ENCODE results near the gene TMEM125.

TMEM125 gene

DNA sequence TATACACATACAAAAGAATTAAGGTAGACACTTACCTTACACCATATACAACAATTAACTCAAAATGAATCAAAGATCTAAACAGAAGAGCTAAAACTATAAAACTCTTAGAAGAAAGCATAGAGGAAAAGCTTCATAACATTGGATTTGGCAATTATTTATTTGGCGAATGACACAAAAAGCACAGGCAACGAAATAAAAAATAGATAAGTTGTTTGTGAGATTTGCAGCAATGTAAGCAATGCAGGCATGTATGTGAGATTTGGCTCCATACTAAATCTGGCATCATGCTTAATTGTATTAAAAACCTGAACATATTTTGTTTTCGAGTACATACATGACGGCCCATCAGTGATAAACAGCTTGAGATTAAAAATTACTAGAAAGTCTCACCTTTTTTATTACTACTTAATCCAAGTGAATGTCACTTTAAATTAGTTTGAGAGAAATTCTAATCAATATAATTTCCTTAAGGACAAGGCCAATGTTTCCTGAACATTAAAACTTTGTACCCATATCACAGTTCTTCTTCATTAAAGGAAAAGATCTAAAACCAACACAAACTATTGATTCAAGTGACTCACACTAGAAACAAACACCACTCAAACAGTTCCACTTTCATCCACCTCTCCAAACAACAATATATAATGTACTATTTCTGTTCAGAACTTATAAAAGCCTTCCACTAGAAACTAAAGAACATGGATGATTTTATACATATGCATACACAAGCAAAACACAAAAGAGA is 23.1 kb upstream of the TMEM125 start:
- FAIRE-seq (no peak), DNase-seq (ENCODE audit: low spot score) (no peak)

DNA sequence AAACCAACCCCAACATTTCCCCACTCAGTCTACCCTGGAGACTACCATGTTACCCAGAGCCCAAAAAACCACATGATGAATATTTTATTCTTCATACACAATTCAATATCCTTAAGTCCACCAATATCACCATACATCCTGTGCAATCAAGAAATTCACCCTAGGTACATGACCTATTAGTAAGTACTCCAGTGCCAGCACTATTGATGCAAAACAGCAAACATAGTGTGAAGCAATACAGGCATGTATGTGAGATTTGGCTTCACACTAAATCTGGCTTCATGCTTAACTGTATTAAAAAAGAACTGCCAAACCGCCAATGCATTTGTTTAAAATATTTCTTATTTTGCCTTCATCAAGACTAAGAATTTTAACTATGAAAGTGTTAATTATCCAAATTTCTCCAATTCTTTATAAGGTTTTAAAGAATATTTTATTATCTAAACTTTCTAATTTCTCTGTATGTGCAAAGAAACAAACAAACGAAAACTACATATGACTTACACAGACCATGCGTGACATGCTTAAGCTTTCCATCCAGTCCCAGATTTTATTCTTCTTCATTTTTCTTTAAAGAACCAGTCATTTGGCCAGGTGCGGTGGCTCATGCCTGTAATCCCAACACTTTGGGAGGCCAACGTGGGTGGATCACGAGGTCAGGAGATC is 22.4 kb upstream of the TMEM125 start:
- DNase-seq (ENCODE audit: low spot score), result no peak
- no peak for FAIRE-seq

GRCh38 chr1:43250351-43250761 is 19.4 kb upstream of the TMEM125 start:
- no peak for FAIRE-seq
- DNase-seq (ENCODE audit: low spot score), result no peak

DNA sequence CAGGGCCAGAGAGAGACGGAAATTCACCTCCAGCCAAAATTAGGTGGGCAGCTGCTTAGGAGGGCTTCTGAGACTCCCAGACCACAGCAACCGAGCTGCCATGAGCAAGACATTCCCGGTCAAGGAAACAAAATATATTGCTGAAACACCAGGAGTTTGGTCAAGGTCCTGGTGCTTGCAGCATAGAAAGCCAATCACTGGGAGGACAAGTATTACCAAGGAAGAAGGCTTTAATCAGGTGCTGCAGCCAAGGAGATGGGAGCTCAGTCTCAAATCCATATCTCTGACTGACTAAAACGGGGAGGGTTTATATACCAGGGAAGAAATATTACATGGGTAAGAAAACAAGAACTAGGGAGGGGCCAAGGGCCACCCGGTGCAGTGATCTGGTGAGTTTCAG is 18.8 kb upstream of the TMEM125 start:
- DNase-seq (ENCODE audit: low spot score), result no peak
- no peak for FAIRE-seq

GRCh38 chr1:43252225-43252624 is 17.6 kb upstream of the TMEM125 start:
- DNase-seq (ENCODE audit: low spot score) (no peak), FAIRE-seq (no peak)

DNA sequence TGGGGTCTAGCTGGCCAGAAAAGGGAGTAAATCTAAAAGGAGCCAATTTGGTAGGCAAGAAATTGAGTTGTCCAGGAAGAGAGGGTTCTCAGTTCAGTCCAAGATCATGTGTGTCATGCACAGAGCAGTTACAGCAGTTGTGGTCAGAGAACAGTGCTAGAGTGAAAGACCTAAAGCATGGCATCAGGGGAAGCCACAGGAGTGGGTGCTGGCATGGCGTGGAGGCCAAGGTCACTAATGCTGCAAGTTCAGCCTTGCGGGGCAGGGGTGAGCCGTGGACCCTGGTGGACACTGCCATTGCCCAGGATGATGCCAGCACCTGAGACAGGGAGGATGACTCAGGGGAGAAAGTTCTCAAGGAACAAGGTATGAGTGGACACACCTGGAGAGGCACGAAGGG is 16.6 kb upstream of the TMEM125 start:
- DNase-seq (ENCODE audit: low spot score) (no peak), FAIRE-seq (no peak)

- FAIRE-seq (no peak), DNase-seq (ENCODE audit: low spot score) (no peak)
These were observed 15.9 kb upstream of the TMEM125 start for GRCh38 chr1:43253876-43254275.

DNA sequence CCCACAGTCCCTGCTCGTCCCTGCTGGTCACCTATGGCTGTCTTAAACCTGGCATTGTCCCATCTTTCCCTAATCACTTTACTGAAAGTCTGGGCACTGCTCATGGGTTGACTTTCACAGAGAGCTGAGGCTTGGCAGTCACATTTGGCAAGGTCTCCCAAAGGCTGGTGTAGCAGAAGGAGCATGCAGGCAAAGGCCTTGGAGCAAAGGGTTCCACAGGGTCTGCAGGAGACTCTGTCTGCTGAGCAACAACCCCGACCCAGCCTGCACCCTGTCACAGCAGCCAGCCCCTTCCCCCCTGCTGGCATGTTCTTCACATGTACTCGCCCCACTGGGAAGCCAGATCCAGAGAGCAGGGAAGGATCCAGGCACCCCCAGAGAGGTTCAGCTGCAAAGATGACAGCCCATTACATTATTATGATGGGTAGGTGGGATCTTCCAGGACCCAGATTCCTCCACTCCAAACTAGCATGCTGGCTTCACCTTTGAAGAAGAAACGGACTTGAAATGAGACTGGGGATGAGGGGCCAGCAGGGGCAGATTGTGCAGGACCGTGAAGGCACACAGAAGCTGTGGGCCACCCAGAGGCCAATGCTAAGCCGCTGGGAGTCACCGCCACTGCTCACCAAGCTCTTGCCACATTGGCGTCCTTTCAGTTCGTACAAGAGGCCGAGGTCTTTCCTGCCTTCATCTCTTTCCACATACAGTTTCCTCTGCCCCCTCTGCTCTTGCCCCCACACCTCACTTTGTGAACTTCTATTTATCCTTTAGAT is 14.2 kb upstream of the TMEM125 start:
- no peak for FAIRE-seq

GRCh38 chr1:43256675-43257570 is 12.9 kb upstream of the TMEM125 start:
- no peak for DNase-seq (ENCODE audit: low spot score)
- FAIRE-seq, result no peak

More for the DNA sequence above, 14.2 kb upstream of the TMEM125 start:
- DNase-seq (ENCODE audit: low spot score), result no peak

DNA sequence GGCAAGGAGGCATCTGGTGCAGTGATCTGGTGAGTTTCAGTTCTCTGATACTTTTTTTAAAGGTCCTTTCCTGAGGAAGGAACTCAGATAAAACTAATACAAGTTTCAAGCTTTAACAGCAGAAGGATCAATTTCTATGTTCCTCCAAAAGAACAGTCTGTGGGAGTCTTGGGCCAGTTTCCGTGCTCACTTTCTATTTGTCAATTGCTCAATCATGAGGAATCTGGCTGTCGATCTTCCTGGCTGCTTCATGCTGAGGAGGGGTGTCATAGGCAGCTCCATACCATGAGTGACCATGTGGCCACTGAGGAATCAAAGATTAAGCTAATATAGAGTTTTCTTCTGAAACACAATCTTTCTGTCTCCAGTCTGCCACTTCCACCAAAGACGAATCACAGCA is 11.4 kb upstream of the TMEM125 start:
- FAIRE-seq (no peak), DNase-seq (ENCODE audit: low spot score) (no peak)

- no peak for DNase-seq (ENCODE audit: low spot score)
- FAIRE-seq, result no peak
These were observed 4.4 kb upstream of the TMEM125 start for GRCh38 chr1:43265431-43265830.

GRCh38 chr1:43266881-43267280 is 2.9 kb upstream of the TMEM125 start:
- DNase-seq (ENCODE audit: low spot score) (no peak), FAIRE-seq (no peak)

DNA sequence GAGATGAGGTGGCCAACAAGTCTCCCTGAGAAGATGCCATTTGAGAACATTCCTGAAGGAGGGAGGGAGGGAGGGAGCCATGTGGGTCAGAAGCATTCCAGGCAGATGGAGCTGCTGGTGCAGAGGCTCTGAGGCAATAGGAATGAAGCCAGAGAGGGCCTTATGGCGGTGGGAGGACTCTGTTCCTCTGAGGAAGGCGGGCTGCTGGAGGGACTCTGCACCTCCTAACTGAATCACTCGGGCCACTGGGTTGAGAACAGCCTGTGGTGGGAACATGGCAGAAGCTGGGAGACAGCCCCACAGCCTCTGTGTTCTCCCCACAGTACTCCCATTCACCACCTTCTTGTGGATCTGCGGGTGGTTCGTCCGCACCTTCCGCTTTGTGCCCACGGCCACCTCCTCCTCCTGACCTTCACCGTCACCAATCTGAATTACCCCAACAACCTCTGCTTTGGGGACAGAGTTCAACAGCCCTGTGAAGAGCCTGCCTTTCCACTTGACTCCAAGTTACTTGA is 2.4 kb upstream of the TMEM125 start:
- DNase-seq (ENCODE audit: low spot score) (no peak), FAIRE-seq (no peak)

GRCh38 chr1:43267818-43268425 is 1.9 kb upstream of the TMEM125 start:
- FAIRE-seq (no peak), DNase-seq (ENCODE audit: low spot score) (no peak)

GRCh38 chr1:43270421-43271095 is 775 bp downstream of the TMEM125 start:
- FAIRE-seq (no peak), DNase-seq (ENCODE audit: low spot score) (no peak)

- FAIRE-seq (no peak), DNase-seq (ENCODE audit: low spot score) (no peak)
These were observed 1.7 kb downstream of the TMEM125 start for GRCh38 chr1:43271186-43272118.

GRCh38 chr1:43272161-43272560 is 2.4 kb downstream of the TMEM125 start:
- FAIRE-seq (no peak), DNase-seq (ENCODE audit: low spot score) (no peak)

DNA sequence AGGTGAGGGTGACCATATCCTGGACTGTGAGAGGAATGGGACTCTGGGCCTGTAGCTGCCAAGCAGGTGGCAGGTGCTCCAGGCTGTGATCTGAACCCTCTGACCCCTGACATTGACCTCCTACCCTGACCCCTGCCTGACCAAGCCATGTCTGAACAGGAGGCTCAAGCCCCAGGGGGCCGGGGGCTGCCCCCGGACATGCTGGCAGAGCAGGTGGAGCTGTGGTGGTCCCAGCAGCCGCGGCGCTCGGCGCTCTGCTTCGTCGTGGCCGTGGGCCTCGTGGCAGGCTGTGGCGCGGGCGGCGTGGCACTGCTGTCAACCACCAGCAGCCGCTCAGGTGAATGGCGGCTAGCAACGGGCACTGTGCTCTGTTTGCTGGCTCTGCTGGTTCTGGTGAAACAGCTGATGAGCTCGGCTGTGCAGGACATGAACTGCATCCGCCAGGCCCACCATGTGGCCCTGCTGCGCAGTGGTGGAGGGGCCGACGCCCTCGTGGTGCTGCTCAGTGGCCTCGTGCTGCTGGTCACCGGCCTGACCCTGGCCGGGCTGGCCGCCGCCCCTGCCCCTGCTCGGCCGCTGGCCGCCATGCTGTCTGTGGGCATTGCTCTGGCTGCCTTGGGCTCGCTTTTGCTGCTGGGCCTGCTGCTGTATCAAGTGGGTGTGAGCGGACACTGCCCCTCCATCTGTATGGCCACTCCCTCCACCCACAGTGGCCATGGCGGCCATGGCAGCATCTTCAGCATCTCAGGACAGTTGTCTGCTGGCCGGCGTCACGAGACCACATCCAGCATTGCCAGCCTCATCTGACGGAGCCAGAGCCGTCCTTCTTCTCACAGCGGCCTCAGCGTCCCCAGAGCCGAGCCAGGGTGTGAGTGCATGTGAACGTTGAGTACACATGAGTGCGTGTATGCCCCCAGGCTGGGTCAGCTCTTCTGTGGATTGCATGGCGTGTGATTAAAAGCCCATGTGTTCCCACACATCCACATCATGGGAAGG is 3.1 kb downstream of the TMEM125 start:
- FAIRE-seq, result no peak
- DNase-seq (ENCODE audit: low spot score), result no peak

Measured in RCC 7860 (cell line).